Lower leg skin (tissue), 4 donors: ENCODE results near the gene RSBN1L. TPM values are rescaled to one million over a fixed set of nuclear protein-coding genes. Genes with fewer than 3 reads are reported as not detected.
"Not testable (repeated sequence)": the region's sequence is repeated elsewhere in the genome, so short reads cannot be mapped to it uniquely, and the experiment has no call there.

Source experiments
- DNase-seq, 2 donors: peaks; one replicate each; pipeline ENCODE4 v3.0.0-alpha.2; 2019; ENCODE audit warnings: low spot score in 2 of 2
- H3K4me3 ChIP-seq: fragments of 200-600 bp; sonication (generic); 2 replicates; pipeline ENCODE4 v1.5.1; 2017; ENCODE audit warnings: mild to moderate bottlenecking, low read depth; ENCODE audit not compliant: poor library complexity, severe bottlenecking
- POLR2A ChIP-seq, 2 donors: fragments of 450-650 bp; IDR thresholded peaks; one replicate each; pipeline ENCODE4 v1.6.1; 2016 to 2017; ENCODE audit warnings: antibody characterized with exemption in 2 of 2, mild to moderate bottlenecking in 1 of 2, moderate library complexity in 1 of 2
- WGBS, 2 donors: methylation state at CpG; one replicate each; pipeline ENCODE4 v1.1.5; 2018; 5-methylcytosine and 5-hydroxymethylcytosine counted together
- intact Hi-C: fragments of 100-400 bp; cut with DNase I; formaldehyde crosslinking; loops from one replicate; pipeline ENCODE4 v1.15.0; 2023; ENCODE audit warnings: low total_unique reads
- total RNA-seq, 4 donors: library from RNA; depleted of rRNA; stranded (reverse); fragments of >200 nt; gene quantifications; one replicate each; pipeline ENCODE4 v1.1.0, GENCODE V29; 2016
- TF ChIP-seq, protein P1 (sequence below), 3 donors: fragments of 450-650 bp; IDR thresholded peaks; one replicate each; pipeline ENCODE4 v1.5.1; 2016; ENCODE audit warnings: antibody characterized with exemption in 3 of 3, mild to moderate bottlenecking in 3 of 3, moderate library complexity in 2 of 3

RSBN1L gene
- total RNA-seq, 4 donors from 2014 or later, result 17.3 to 34.8 (median 25.7) TPM

DNA sequence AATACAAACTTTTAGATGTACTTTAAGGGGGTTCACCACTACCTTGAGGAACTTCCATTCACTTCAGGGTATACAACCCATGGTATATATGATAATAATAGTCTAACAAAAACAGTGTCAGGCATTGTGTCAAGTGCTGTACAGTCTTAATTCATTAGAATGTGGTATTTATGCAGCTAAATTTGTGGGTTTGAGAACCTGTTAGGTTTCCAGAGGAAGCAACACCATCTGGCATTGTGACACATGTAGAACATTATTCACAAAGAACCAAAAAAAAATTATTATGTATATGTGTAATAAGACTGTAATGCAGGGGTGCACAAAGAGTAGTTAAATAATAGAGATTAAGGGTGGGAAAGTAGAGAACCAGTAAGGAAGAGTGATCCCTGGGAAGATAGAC, 75.6 kb downstream of the RSBN1L start:
- no peak overlapping the region for H3K4me3 ChIP-seq
- TF ChIP-seq, protein P1, sequence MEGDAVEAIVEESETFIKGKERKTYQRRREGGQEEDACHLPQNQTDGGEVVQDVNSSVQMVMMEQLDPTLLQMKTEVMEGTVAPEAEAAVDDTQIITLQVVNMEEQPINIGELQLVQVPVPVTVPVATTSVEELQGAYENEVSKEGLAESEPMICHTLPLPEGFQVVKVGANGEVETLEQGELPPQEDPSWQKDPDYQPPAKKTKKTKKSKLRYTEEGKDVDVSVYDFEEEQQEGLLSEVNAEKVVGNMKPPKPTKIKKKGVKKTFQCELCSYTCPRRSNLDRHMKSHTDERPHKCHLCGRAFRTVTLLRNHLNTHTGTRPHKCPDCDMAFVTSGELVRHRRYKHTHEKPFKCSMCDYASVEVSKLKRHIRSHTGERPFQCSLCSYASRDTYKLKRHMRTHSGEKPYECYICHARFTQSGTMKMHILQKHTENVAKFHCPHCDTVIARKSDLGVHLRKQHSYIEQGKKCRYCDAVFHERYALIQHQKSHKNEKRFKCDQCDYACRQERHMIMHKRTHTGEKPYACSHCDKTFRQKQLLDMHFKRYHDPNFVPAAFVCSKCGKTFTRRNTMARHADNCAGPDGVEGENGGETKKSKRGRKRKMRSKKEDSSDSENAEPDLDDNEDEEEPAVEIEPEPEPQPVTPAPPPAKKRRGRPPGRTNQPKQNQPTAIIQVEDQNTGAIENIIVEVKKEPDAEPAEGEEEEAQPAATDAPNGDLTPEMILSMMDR (IDR thresholded peaks at IDR 0.05), result no peak
- no peak for TF ChIP-seq POLR2A (IDR thresholded peaks at IDR 0.05)
- DNase-seq, result no peak
- intact Hi-C loops, result no loop called here

- DNase-seq, result no peak
- intact Hi-C loops, result no loop called here
- TF ChIP-seq, protein P1 (IDR thresholded peaks at IDR 0.05), result no peak
- no peak for TF ChIP-seq POLR2A (IDR thresholded peaks at IDR 0.05)
- 100% methylated on average over 2 of the region's 2 CpGs for WGBS, 2 donors
- no peak overlapping the region for H3K4me3 ChIP-seq
Observed at GRCh38 chr7:77778535-77778934, 82.3 kb downstream of the RSBN1L start.

- TF ChIP-seq POLR2A (IDR thresholded peaks at IDR 0.05), result no peak
- TF ChIP-seq, protein P1 (IDR thresholded peaks at IDR 0.05), result no peak
- DNase-seq, result no peak
- WGBS, 2 donors, result 97 to 98% methylated on average over 4 of the region's 4 CpGs
- intact Hi-C loops, result no loop called here
- H3K4me3 ChIP-seq, result no peak overlapping the region
Observed at GRCh38 chr7:77782383-77782782, 86.1 kb downstream of the RSBN1L start.

DNA sequence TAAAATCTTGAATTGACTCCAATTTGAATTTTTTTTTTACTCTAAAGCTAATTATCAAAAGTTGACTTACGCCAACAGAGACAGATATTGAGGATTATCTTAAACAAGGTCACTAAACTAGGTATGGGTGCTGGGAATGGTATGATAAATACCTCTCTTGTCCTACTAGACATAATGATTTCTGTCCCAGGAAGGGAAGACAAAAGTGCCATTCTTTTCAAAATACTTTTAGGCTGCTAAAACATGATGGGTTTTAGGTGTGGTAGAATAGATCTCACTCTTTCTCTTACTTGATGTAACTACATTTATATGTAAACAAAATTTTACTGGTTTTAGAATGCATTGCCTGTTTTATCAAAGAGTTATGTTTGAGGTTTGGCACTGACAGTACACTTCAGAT, 86.9 kb downstream of the RSBN1L start:
- H3K4me3 ChIP-seq, result no peak overlapping the region
- DNase-seq, result no peak
- TF ChIP-seq, protein P1 (IDR thresholded peaks at IDR 0.05), result no peak
- no peak for TF ChIP-seq POLR2A (IDR thresholded peaks at IDR 0.05)
- intact Hi-C loops, result no loop called here
- 97 to 98% methylated on average over 1 of the region's 1 CpG for whole genome bisulfite sequencing, 2 donors

- TF ChIP-seq, protein P1 (IDR thresholded peaks at IDR 0.05), result no peak
- no peak for TF ChIP-seq POLR2A (IDR thresholded peaks at IDR 0.05)
- intact Hi-C loops, result no loop called here
- 84 to 85% methylated on average over 3 of the region's 3 CpGs for WGBS, 2 donors
- DNase-seq, result no peak
- no peak overlapping the region for H3K4me3 ChIP-seq
Observed at GRCh38 chr7:77783545-77783944, 87.3 kb downstream of the RSBN1L start.

GRCh38 chr7:77784426-77784825, 88.2 kb downstream of the RSBN1L start:
- H3K4me3 ChIP-seq, intact Hi-C loops, DNase-seq: not testable (repeated sequence)
- WGBS, 2 donors, result 94 to 97% methylated on average over 10 of the region's 10 CpGs
